Measurements from ENCODE around the gene NR2F1. TPM values are rescaled to one million over a fixed set of nuclear protein-coding genes. Genes with fewer than 3 reads are reported as not detected.
"Not testable (repeated sequence)": the region's sequence is repeated elsewhere in the genome, so short reads cannot be mapped to it uniquely, and the experiment has no call there.

Gene NR2F1
- 1 to 10 TPM; 1.5 to 6.2 (median 3.2) TPM for total RNA-seq

- Histone ChIP-seq H3K27ac (peak within 1 kb of the TSS; percentile 53 to 65 (median 54)), H3K4me1 (peaks cover 9 to 60% (median 40%) of the 10 kb centered on the region in 4 donors), H3K36me3 (no peaks in the 10 kb centered on the region), H3K27me3 (peaks cover 94% of the 10 kb centered on the region), H3K4me3 (peak within 1 kb of the TSS; percentile 19 to 55 (median 50)), H3K9me3 (no peaks in the 10 kb centered on the region)
- intact Hi-C loops (cut with DNase I; ENCODE audit: low total_unique reads) (loop anchor here (10.0 kb wide), 1 partner anchor 222 kb away; no protein-coding TSS in a partner anchor), in situ Hi-C loops (cut with MboI; ENCODE audit: low pct_ligation_motif_present in 1 of 4, low pct_unique_long_range_greater_than_20kb in 1 of 4, low sequenced_read_pairs in 3 of 4) (loop anchor here in 3 of 4 donors (25.0 kb wide), 2 partner anchors 204 to 329 kb away; no protein-coding TSS in a partner anchor)
- 0 to 4% methylated on average over 3 to 21 of the region's 21 CpGs for WGBS, 2 donors (ENCODE audit: low coverage in 1 of 2)
- TF ChIP-seq CTCF (IDR thresholded peaks at IDR 0.05), result peak in 4 of 5 experiments; percentile 11 to 82 (median 46)
- no peak for TF ChIP-seq EP300 (IDR thresholded peaks at IDR 0.05; ENCODE audit: low read depth)
- peak in 1 of 3 donors; percentile 30 for TF ChIP-seq POLR2AphosphoS5 (IDR thresholded peaks at IDR 0.05)
- peak; percentile 27 for TF ChIP-seq POLR2A (IDR thresholded peaks at IDR 0.05)
- DNase-seq, result peak; percentile 55
Observed at GRCh38 chr5:93582677-93583438, at the start of gene NR2F1. NR2F1 (plus strand) TSS chr5:93583222; CDS start chr5:93585024, 1,802 bp downstream.

GRCh38 chr5:93545872-93546271, 37.1 kb upstream of the NR2F1 start:
- DNase-seq, result no peak
- intact Hi-C loops (cut with DNase I; ENCODE audit: low total_unique reads) (no loop called here), in situ Hi-C loops (cut with MboI; ENCODE audit: low pct_ligation_motif_present in 1 of 4, low pct_unique_long_range_greater_than_20kb in 1 of 4, low sequenced_read_pairs in 3 of 4) (no loop called here)
- Histone ChIP-seq H3K4me1 (no peaks in the 10 kb centered on the region), H3K27me3 (no peaks in the 10 kb centered on the region), H3K9me3 (no peaks in the 10 kb centered on the region), H3K4me3 (no peak overlapping the region), H3K27ac (no peak overlapping the region), H3K36me3 (no peaks in the 10 kb centered on the region)
- no peak for TF ChIP-seq EP300 (IDR thresholded peaks at IDR 0.05; ENCODE audit: low read depth)
- TF ChIP-seq CTCF (IDR thresholded peaks at IDR 0.05), result no peak
- TF ChIP-seq POLR2AphosphoS5 (IDR thresholded peaks at IDR 0.05), result no peak
- no peak for TF ChIP-seq POLR2A (IDR thresholded peaks at IDR 0.05)
- 64 to 75% methylated on average over 4 of the region's 4 CpGs for WGBS, 2 donors (ENCODE audit: low coverage in 1 of 2)

GRCh38 chr5:93549594-93549993, 33.4 kb upstream of the NR2F1 start:
- in situ Hi-C loops (cut with MboI; ENCODE audit: low pct_ligation_motif_present in 1 of 4, low pct_unique_long_range_greater_than_20kb in 1 of 4, low sequenced_read_pairs in 3 of 4); intact Hi-C loops (cut with DNase I; ENCODE audit: low total_unique reads): not testable (repeated sequence)

GRCh38 chr5:93557021-93557604, 25.9 kb upstream of the NR2F1 start:
- H3K9me3 ChIP-seq, result no peaks in the 10 kb centered on the region
- intact Hi-C loops (cut with DNase I; ENCODE audit: low total_unique reads), result no loop called here
- DNase-seq, result no peak
- in situ Hi-C loops (cut with MboI; ENCODE audit: low pct_ligation_motif_present in 1 of 4, low pct_unique_long_range_greater_than_20kb in 1 of 4, low sequenced_read_pairs in 3 of 4), result no loop called here
- WGBS, 2 donors (ENCODE audit: low coverage in 1 of 2), result 82 to 88% methylated on average over 2 of the region's 2 CpGs
- no peak overlapping the region for H3K27ac ChIP-seq
- TF ChIP-seq CTCF (IDR thresholded peaks at IDR 0.05), result no peak
- TF ChIP-seq EP300 (IDR thresholded peaks at IDR 0.05; ENCODE audit: low read depth), result no peak
- no peak for TF ChIP-seq POLR2A (IDR thresholded peaks at IDR 0.05)
- no peak for TF ChIP-seq POLR2AphosphoS5 (IDR thresholded peaks at IDR 0.05)
- H3K4me1 ChIP-seq, result no peaks in the 10 kb centered on the region
- no peaks in the 10 kb centered on the region for H3K36me3 ChIP-seq
- H3K27me3 ChIP-seq, result no peaks in the 10 kb centered on the region
- H3K4me3 ChIP-seq, result no peak overlapping the region

More at GRCh38 chr5:93549594-93549993, 33.4 kb upstream of the NR2F1 start:
- not testable (repeated sequence) for H3K27me3 ChIP-seq, H3K4me1 ChIP-seq, H3K4me3 ChIP-seq, H3K9me3 ChIP-seq, H3K36me3 ChIP-seq, H3K27ac ChIP-seq, DNase-seq
- 90% methylated on average over 3 of the region's 3 CpGs; no CpG with 5 or more reads in 1 of the 2 donors for WGBS, 2 donors (ENCODE audit: low coverage in 1 of 2)
